Loucy (cell line): Measurements from ENCODE around the gene DLG2.

Experiments
- H2AFZ ChIP-seq: fragments of 200-600 bp; sonication (generic); 2 replicates; pipeline ENCODE4 v1.6.0; 2016; ENCODE audit warnings: antibody characterized with exemption, mild to moderate bottlenecking, low read length, moderate library complexity
- H3F3A ChIP-seq: fragments of 200-600 bp; 2 replicates; pipeline ENCODE4 v1.6.0; 2016; ENCODE audit warnings: antibody characterized with exemption, low read depth, mild to moderate bottlenecking
- H3K27me3 ChIP-seq: fragments of 200-600 bp; sonication (generic); 2 replicates; pipeline ENCODE4 v1.6.1; 2014; ENCODE audit warnings: low read length, mild to moderate bottlenecking; ENCODE audit not compliant: insufficient read depth, poor library complexity, severe bottlenecking
- H3K36me3 ChIP-seq: fragments of 200-600 bp; sonication (generic); 2 replicates; pipeline ENCODE4 v1.6.1; 2016; ENCODE audit warnings: low read length; ENCODE audit not compliant: insufficient read depth
- H3K4me1 ChIP-seq: fragments of 200-600 bp; sonication (generic); 2 replicates; pipeline ENCODE4 v1.5.1; 2014; ENCODE audit warnings: low read length, mild to moderate bottlenecking; ENCODE audit not compliant: insufficient read depth, poor library complexity, severe bottlenecking
- H3K4me2 ChIP-seq: fragments of 200-600 bp; sonication (generic); 2 replicates; pipeline ENCODE4 v1.6.0; 2014; ENCODE audit warnings: antibody characterized with exemption, low read length, low read depth, mild to moderate bottlenecking; ENCODE audit not compliant: poor library complexity, severe bottlenecking
- H3K4me3 ChIP-seq: fragments of 200-600 bp; sonication (generic); 2 replicates; pipeline ENCODE4 v1.5.1; 2014; ENCODE audit warnings: low read length, mild to moderate bottlenecking, mixed read lengths; ENCODE audit not compliant: poor library complexity, severe bottlenecking
- H3K79me2 ChIP-seq: fragments of 200-600 bp; sonication (generic); 2 replicates; pipeline ENCODE4 v1.6.1; 2014; ENCODE audit warnings: low read length; ENCODE audit not compliant: insufficient read depth
- H3K9ac ChIP-seq: fragments of 200-600 bp; sonication (generic); 2 replicates; pipeline ENCODE4 v1.6.0; 2014; ENCODE audit warnings: mild to moderate bottlenecking, low read depth, low read length, moderate library complexity; ENCODE audit not compliant: poor library complexity, severe bottlenecking
- H3K9me2 ChIP-seq: fragments of 200-600 bp; sonication (generic); replicated peaks from 2 replicates; pipeline ENCODE4 v1.6.1; 2016; ENCODE audit warnings: low read depth, low read length, mixed read lengths
- H3K9me3 ChIP-seq: fragments of 200-600 bp; sonication (generic); 2 replicates; pipeline ENCODE4 v1.6.1; 2014; ENCODE audit warnings: mild to moderate bottlenecking, antibody characterized with exemption, low read length, low read depth; ENCODE audit not compliant: insufficient read depth
- H4K20me1 ChIP-seq: fragments of 200-600 bp; sonication (generic); 2 replicates; pipeline ENCODE4 v1.6.0; 2014; ENCODE audit warnings: antibody characterized with exemption, low read length, mild to moderate bottlenecking; ENCODE audit not compliant: insufficient read depth, poor library complexity, severe bottlenecking
- CTCF ChIP-seq: fragments of 200-600 bp; sonication (generic); conservative IDR thresholded peaks from 2 replicates; pipeline ENCODE4 v1.5.1; 2014; ENCODE audit warnings: mild to moderate bottlenecking, antibody characterized with exemption, low read length
- EZH2phosphoT487 ChIP-seq: fragments of 200-600 bp; IDR thresholded peaks from 2 replicates; pipeline ENCODE4 v1.6.1; 2018; ENCODE audit warnings: antibody characterized with exemption, mild to moderate bottlenecking, moderate library complexity, borderline replicate concordance

The DLG2 gene

GRCh38 chr11:84146826-84147225 lies 1480.3 kb downstream of the DLG2 start:
- no peaks in the 10 kb centered on the region for H4K20me1 ChIP-seq
- no peaks in the 10 kb centered on the region for H3K36me3 ChIP-seq
- H3K4me3 ChIP-seq = no peak overlapping the region
- no peak for TF ChIP-seq CTCF
- no peak for TF ChIP-seq EZH2phosphoT487
- H3F3A ChIP-seq = no peaks in the 10 kb centered on the region
- H3K4me2 ChIP-seq = no peak overlapping the region
- no peaks in the 10 kb centered on the region for H3K79me2 ChIP-seq
- H3K27me3 ChIP-seq = no peaks in the 10 kb centered on the region
- H3K9me2 ChIP-seq = no peaks in the 10 kb centered on the region
- no peak overlapping the region for H2AFZ ChIP-seq
- no peak overlapping the region for H3K9ac ChIP-seq
- no peaks in the 10 kb centered on the region for H3K4me1 ChIP-seq
- no peaks in the 10 kb centered on the region for H3K9me3 ChIP-seq

- H3K4me1 ChIP-seq = no peaks in the 10 kb centered on the region
- H4K20me1 ChIP-seq = no peaks in the 10 kb centered on the region
- no peaks in the 10 kb centered on the region for H3K36me3 ChIP-seq
- H3F3A ChIP-seq = no peaks in the 10 kb centered on the region
- TF ChIP-seq EZH2phosphoT487 (no peak), CTCF (no peak)
- H2AFZ ChIP-seq = no peak overlapping the region
- no peaks in the 10 kb centered on the region for H3K9me2 ChIP-seq
- no peak overlapping the region for H3K4me2 ChIP-seq
- no peak overlapping the region for H3K4me3 ChIP-seq
- no peaks in the 10 kb centered on the region for H3K27me3 ChIP-seq
- no peak overlapping the region for H3K9ac ChIP-seq
- no peaks in the 10 kb centered on the region for H3K9me3 ChIP-seq
- H3K79me2 ChIP-seq = no peaks in the 10 kb centered on the region
Measured at GRCh38 chr11:84145616-84146185, 1481.4 kb downstream of the DLG2 start.

- Histone ChIP-seq H3K27me3 (no peaks in the 10 kb centered on the region), H2AFZ (no peak overlapping the region), H3K9ac (no peak overlapping the region), H3K9me3 (no peaks in the 10 kb centered on the region), H3K79me2 (no peaks in the 10 kb centered on the region), H3K36me3 (no peaks in the 10 kb centered on the region), H3K4me3 (no peak overlapping the region), H3F3A (no peaks in the 10 kb centered on the region), H3K4me1 (no peaks in the 10 kb centered on the region), H3K4me2 (no peak overlapping the region), H4K20me1 (no peaks in the 10 kb centered on the region), H3K9me2 (no peaks in the 10 kb centered on the region)
- TF ChIP-seq CTCF = no peak
Measured at GRCh38 chr11:84144531-84144930, 1482.6 kb downstream of the DLG2 start.
